HG02938 (cell line): ENCODE measurements around the gene ITGB4.

ENCODE experiments used
- ATAC-seq: cut with Tn5 transposase; IDR thresholded peaks from one replicate; pipeline ENCODE4 v1.9.1; 2021; ENCODE audit warnings: mild to moderate bottlenecking, moderate library complexity; ENCODE audit not compliant: unreplicated experiment

Gene ITGB4

DNA sequence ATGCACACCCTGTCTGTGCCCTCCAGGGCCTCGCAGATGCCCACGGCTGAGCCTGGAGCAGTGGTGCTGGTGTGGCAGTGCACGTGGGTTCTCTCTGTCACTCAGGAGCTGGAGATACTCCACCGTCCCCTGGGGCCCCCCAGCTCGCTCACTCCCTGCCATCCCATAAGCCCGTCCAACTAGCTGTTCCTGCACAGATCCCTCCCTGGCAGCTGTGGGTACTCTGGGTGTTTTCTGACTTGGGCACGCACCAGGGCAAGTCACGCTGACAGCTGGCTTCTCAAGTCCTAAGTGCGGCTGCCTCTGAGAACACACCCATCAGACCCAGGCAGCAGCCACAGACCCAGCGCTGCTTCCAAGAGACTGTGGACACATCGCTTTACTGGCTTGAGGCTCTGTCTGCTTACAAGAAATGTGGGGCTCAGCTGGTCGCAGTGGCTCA is 25.4 kb upstream of the ITGB4 start:
- no peak for ATAC-seq

DNA sequence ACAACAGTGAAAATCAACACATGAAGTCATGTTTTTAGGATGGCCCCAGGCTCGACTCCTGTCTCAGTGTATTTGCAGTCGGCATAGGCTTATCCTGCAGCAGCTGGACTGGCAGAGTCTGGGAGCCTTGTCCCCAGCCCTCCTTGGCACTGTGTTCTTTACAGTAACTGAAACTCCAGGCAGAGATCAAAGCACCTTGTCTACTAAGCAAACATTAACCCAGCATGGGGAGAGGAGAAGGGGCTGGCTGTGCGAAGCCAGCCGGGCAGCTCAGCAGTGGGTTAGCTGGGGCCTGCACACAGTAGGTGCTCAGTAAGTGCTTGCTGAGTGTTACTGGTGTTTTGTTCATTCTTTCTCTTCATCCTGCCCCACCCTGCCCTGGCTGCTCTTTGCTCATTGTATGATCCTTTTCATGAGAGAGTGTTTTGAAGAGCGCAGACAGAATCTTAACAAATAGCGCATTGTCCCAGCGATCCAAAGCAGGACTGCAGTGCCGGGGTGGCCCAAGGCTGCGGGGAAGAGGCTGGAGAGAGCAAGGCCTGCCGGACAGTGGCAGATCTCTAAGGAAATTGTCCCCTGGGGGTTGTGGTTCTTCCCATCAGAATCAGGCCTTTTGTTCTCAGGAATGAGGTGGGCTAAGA is 23.5 kb upstream of the ITGB4 start:
- ATAC-seq = no peak

DNA sequence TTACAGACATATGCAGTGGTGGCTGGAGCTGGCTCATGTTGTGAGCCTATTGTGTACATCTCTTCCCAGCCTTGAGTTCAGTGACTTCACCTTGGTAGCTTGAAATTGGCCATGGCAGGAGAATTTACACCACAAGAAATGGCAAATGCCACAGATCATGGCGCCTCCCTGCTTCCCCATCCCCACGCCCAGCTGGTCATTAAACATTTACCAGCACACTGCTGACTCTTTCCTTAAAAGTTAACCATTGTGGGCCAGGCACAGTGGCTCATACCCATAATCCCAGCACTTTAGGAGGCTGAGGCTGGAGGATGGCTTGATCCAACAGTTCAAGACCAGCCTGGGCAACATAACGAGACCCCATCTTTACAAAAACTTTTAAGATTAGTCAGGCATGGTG is 22.6 kb upstream of the ITGB4 start:
- ATAC-seq = no peak

DNA sequence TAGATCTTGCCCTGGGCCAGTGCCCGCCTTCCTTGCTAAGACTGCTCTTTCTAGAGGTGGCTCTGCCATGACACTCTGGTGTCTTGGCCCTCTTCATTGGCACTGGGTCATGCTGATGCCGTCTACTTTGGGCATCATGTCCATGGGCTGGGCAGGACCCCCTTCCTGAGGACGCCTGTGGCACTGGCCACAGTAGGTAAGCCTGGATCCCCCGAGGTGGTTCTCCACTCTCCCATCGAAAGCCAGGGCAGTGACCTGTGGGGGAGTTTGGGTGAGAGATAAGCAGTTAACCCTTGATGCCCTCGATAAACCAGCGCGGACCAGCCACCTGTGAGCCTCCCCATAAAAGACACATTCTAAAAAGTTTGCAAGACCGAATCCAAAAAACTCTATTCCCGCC is 20.0 kb upstream of the ITGB4 start:
- ATAC-seq = no peak

DNA sequence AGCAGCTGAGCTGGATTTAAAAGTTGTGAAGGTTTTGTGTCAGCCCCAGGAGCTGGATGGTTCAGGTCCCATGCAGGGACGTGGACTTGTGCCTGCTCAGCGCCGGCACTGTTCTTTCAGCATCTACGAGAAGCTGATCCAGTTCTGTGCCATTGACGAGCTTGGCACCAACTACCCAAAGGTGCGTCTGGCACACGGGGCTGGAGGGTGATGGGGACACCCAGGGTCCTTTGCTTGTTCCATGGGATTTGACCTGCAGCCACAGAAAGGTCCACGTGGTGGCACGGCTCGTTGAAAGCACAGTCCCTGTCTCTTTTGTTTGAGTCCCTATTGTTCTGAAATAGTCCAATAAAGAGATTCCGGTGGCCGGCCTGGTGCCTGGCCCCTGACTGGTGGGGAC is 18.1 kb upstream of the ITGB4 start:
- no peak for ATAC-seq

DNA sequence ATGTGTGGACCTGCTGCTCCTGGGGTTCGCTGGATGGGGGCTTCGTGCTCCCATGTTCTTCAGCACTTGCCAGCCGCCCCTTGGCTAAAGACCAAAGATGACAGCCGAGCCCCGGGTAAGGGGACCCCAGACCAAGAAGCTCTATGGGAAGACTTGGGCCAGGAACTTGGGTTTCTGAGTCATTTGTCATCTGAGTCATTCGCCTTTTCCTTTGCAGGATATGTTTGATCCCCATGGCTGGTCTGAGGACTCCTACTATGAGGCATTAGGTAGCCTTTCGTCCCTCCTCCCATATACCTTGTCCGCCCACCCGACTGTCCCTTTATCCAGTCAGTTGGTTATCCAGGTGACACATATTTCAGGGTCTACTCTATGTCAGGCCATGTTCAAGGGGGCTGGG is 17.7 kb upstream of the ITGB4 start:
- ATAC-seq = no peak

DNA sequence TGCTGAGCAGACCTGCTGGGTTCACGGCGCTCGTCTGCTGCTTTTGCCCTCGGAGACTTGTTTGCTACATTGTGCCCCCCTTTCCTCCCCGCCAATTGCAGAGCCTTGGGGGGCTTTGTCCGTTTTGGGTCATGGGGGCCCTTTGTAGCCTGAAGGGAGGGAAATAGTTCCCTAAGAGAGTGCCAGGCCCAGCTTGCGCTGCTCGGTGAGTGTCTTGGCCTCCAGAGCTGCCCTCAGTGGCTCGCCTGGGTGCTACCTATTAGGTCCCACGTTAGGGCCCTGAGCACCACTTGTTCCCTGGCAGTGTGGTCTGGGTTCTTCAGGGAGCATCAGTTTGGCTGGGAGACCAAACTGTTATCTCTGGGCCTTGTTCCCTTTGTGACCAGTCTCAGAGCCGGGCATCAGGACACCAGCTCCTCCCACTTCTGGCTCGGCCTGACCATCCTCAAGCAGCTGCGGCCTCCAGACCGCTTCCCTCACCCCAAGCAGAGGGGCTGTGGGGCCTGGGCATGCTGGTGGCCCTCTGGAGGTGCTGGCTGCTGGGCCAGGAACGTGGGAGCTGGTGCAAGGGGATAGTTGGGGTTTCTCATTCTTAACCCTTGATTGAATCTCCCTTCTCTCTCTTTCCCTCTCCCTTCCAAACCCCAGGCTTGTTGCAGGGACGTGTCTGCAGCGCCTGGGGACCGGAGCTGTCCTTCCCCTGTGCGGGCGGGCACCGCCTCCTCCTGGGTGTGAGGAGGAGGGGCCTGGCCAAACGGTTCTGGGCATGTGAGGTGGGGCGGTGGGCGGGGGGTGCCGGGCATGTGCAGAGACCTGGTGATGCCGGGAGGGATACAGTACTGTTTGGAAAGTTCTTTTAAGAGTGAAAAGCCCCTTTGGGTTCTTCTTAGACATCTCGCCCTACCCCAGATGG is 16.0 kb upstream of the ITGB4 start:
- ATAC-seq = no peak

DNA sequence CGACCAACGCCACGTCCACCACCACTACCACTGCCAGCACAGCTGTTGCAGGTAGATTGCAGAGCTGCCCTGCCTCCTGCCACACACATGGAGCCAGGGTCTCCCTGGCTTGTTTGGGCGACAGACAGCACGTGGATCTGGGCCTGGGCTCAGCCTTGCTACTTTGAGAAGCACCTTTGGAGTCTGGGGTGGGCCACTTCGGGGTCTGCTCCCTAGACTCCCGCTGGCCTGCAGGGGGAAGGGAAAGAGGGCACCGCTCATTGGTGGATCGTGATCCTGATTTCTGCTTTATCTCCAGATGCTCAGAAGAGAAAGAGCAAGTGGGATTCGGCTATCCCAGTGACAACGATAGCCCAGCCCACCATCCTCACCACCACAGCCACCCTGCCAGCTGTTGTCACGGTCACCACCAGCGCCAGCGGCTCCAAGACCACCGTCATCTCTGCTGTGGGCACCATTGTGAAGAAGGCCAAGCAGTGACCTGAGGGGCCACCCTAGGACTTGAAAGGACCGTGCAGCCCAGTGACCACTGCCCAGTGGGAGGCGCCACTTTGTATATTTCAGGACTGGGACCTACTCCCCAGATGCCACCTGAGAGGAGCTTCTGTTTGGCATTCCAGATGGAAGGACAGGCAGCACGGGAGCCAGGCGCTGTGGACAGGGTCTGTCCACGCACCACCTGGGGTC is 15.1 kb upstream of the ITGB4 start:
- ATAC-seq = no peak

DNA sequence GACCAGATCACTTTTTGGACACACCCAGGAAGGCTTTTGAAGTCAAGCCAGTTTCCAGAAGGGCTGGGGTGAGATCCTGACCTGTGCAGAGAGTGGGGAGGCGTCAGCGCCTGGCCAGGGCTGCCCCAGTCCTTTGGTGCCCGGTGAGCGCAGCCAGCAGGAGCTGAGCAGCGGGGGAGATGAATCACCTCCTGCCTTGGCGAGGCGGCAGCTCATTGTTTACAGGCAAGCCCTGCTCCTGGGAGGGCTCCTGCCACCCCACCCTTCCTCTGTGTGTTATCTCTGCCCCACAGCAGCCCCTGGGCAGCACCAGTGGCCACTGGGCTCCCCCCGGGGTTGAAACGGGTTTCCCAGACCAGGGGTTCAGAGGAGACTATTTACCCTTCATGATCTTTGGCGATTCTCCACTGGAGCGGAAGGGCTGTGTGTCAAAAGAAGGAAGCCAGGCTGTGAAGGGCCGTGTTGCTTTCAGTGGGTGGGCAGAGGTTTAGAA is 14.1 kb upstream of the ITGB4 start:
- no peak for ATAC-seq

DNA sequence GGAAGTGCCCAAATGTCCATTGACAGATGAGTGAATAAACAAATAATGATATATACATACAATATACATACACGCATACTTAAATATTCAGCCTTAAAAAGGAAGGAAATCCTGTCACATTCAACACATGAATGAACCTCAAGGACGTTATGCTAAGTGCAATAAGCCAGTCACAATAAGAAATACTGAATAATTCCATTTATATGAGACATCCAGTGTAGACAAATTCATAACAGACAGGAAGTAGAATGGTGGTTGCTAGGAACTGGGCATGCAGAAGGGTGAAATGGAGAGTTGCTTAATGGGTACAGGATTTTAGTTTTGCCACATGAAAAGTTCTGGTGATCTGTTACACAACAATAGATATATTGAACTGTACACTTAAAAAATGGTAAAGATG is 8.8 kb upstream of the ITGB4 start:
- no peak for ATAC-seq

DNA sequence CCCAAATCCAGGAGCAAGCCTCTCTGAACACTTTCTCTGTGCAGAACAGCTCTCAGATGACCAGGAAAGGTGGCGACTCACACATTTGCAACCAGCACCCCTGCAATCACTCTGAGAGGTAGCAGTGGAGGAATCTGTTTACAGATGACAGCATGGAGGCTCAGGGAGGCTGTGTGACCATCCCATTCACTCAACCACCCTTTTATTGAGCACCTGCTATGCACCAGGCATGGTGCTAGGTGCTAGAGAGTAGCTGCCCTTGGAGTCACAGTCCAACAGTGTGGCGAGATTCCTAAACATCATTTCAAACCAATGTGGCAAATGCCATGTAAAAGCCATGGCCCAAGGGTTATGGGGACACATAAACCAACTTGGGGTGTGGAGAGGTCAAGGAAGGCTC is 1.5 kb upstream of the ITGB4 start:
- no peak for ATAC-seq

DNA sequence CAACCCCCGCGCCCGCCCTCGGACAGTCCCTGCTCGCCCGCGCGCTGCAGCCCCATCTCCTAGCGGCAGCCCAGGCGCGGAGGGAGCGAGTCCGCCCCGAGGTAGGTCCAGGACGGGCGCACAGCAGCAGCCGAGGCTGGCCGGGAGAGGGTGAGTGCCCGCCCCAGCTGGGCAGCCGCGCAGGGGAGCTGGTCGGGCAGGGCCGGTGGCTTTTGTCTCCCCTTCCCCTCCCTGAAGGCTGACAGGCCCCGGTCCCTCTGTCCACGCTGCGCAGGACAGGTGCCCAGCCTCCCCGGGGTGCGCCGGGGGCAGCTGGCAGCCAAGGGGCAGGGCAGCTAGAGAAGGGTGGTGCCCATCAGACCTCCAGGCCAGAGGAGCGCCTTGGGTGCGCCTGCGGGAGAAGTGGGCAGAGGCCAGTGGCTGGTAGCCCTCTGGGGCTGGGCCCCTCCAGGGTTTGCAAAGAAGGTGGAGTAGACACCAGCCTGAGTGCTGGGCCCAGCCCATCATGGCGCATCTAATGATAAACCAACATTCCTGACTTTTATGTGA is 278 bp downstream of the ITGB4 start:
- no peak for ATAC-seq

DNA sequence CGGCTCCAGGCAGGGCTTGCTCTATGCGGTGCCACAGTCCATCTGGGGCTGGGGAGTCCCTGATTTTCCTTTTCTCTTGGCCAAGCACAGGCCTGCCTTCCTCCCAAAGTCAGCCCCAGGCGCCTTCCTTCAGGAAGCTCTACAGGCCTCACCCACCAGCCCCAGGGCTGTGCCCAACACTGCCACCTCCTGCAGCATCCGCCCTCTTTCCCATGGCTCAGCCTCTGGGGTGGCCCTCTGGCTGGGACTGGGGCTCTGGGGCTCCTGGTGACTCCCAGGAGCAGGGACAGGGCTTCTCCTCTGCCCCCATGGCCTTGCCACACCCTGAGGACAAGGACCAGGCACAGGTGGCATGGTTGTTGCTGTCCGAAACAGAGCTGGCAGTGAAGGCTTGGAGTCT is 817 bp downstream of the ITGB4 start:
- ATAC-seq = no peak

DNA sequence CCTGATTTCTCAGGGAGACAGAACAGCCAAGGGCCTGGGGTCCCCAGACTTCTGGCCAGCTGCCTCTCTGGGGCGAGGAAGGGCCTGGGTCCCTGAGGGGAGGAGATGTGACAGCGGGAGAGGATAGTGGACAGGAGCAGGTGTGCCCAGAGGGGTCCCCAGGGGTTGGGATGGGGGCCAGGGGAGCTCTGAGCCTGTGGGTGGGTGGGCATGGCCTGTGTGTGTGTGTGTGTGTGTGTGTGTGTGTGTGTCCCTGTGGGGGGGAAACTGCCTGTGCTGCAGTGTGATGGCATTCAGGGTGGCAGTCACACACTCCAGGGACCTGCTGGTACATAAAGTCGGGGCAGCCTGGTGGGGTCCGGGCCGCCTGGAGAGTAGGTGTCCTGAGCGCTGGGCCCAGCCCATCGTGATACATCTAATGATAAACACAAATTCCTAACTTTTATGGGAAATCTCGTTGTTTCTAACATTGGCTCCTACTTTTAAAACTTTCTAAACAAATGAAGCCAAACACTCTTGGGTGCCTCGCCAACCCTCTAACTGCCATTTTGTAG is 1.4 kb downstream of the ITGB4 start:
- no peak for ATAC-seq

DNA sequence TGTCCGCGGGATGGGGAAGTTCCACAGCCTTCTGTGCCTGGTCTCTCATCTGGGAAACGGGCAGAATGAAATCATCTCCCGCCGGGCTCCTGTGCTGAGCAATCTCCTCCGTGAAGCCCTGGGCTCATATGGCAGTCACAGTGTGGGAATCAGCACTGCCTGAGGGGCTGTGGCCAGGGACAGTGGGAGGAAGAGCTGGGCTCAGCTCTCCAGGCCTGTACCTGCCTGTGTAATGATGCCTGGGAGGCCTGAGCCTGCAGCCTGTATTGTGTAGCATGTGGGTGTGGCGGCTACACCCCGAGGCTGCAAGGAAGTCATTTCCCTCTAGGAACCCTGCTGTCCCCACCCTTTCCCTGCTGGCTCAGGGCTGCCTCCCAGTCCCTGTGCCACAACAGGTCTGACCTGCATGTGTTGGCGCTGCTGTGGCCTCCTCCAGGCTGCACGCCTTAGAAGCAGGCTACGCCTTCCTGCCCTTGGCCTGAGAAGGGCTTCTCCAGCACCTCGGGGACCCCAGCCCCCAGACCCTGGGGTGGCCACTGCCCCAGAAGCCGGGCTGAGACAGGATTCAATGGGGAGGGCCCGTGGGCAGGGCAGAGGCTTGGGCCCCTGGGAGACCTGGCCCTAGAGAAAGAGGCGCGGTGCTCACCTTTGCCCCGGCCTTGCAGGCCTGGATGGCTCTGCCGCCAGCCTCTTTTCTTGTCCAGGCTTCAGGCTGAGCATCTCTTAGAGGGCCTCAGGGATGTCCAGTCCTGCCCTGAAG is 2.1 kb downstream of the ITGB4 start:
- ATAC-seq = no peak

DNA sequence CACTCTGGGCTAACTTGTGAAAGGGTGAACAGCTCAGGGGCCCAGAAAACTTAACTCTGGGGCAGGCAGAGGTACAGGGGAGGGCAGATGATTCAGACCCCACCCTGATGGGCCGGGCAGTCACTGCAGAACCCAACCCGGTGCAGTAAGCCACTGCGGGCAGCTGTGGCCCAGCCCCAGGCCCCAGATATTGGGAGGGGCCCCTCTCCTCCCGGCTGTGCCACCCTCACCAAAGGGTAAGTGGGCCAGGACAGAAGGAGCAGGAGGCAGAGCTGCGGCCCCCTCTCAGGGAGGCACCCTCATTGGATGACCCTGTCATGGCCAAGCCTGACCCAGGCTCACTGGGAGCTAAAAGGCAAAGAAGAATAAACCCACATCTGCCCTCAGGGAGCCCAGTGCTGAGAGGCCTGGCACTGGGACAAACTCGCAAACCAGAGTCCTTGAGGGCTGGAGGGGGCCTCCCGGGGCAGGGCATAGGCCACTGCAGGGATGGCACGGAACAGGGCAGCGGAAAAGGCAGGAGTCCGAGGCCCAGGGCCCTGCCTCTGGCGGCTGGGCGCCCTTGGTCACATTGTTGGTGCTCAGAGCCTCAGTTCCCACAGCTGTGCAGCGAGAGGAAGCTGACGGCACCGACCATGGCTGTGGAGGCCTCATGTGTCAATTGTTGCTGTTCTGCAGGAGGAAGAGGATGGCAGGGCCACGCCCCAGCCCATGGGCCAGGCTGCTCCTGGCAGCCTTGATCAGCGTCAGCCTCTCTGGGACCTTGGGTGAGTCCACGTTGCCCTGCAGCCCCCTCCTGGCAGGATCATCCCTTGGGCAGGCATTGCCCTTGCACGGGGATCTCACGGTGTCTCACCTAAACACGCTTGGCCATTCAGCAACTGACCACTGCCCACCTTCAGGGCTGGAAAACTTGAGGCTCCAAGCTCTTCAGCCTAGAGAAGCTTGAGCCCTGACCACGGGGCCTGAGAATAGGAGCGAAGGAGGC is 3.1 kb downstream of the ITGB4 start:
- ATAC-seq = no peak

DNA sequence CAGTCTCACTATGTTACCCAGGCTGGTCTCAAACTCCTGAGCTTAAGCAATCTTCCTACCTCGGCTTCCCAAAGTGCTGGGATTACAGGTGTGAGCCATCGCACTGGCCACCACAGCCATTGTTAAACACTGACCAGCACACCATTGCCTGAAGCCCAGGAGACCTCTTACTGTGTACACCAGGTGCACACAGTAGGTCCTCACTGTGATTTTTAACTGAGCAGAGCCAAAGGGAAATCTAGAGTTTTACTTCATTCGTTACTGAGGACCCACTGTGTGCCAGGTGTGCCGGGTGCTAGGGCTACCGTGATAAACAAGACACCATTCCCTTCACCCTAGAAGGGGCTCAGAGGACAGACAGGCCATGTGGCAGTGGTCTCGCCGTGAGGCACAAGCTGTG is 4.2 kb downstream of the ITGB4 start:
- no peak for ATAC-seq

DNA sequence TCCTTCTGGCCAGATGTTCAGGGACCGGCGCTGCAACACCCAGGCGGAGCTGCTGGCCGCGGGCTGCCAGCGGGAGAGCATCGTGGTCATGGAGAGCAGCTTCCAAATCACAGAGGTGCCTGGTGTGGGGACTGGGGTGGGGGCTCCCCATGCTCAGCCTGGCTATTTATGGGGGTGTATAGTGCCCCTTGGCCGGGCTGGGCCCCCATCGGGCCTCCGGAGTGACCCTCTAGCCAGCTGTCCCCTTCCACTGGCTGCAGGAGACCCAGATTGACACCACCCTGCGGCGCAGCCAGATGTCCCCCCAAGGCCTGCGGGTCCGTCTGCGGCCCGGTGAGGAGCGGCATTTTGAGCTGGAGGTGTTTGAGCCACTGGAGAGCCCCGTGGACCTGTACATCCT is 6.1 kb downstream of the ITGB4 start:
- ATAC-seq = no peak

DNA sequence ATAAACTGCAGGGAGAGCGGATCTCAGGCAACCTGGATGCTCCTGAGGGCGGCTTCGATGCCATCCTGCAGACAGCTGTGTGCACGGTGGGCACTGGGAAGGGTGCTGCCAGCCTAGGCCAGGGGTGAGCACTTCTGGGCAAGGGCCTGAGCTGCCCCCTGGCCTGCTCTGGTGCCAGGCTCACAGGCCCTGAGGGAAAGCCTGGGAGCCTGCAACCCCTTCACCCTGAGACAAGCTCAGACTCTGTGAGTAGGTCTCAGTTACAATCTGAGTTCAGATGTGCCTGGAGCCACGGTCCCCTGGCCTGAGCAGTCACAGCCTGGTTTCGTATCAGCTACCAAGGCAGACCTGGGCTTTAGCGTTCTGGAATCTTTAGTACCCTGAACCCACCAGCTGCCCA is 8.1 kb downstream of the ITGB4 start:
- ATAC-seq = no peak
